ENCODE measurements around the gene ZSCAN18. TPM values are rescaled to one million over a fixed set of nuclear protein-coding genes. Genes with fewer than 3 reads are reported as not detected.

Gene ZSCAN18
- total RNA-seq, 1 experiment from 2014 or later, result not detected

GRCh38 chr19:58108546-58108817, 10.5 kb upstream of the ZSCAN18 start:
- Histone ChIP-seq H3K9me3 (peaks cover 60% of the 10 kb centered on the region), H3K27me3 (replicated peaks; ENCODE audit: control insufficient read depth, insufficient read depth, low read length) (no peaks in the 10 kb centered on the region), H3K36me3 (ENCODE audit: control insufficient read depth, insufficient read depth, low read length) (no peaks in the 10 kb centered on the region), H3K4me3 (ENCODE audit: low read depth, low read length) (no peak overlapping the region), H3K4me1 (no peaks in the 10 kb centered on the region)
- ChIA-PET CTCF (no interaction called here), POLR2A (no interaction called here)
- Mint-ChIP-seq H3K9me3 (ENCODE audit: unreplicated experiment) (peaks cover 38% of the 10 kb centered on the region), H3K27ac (ENCODE audit: unreplicated experiment) (no peak overlapping the region), H3K27me3 (ENCODE audit: insufficient read depth, unreplicated experiment) (no peaks in the 10 kb centered on the region), H3K4me1 (ENCODE audit: low read depth, unreplicated experiment) (no peaks in the 10 kb centered on the region), H3K36me3 (ENCODE audit: insufficient read depth, unreplicated experiment) (no peaks in the 10 kb centered on the region), H3K4me3 (ENCODE audit: unreplicated experiment) (no peak overlapping the region)
- no peak for TF ChIP-seq CTCF (IDR thresholded peaks at IDR 0.05; ENCODE audit: insufficient read depth in 1 of 2, low read depth in 1 of 2, low read length in 1 of 2, severe bottlenecking in 1 of 2, unreplicated experiment in 1 of 2)
- BruUV-seq (replicated peaks), result no TSS peak
- intact Hi-C loops (cut with micrococcal nuclease; ENCODE audit: unreplicated experiment), result no loop called here
- DNase-seq, result no peak

GRCh38 chr19:58107778-58108545, 9.9 kb upstream of the ZSCAN18 start:
- Histone ChIP-seq H3K4me3 (ENCODE audit: low read depth, low read length) (no peak overlapping the region), H3K36me3 (ENCODE audit: control insufficient read depth, insufficient read depth, low read length) (no peaks in the 10 kb centered on the region), H3K4me1 (no peaks in the 10 kb centered on the region), H3K9me3 (peaks cover 62% of the 10 kb centered on the region), H3K27me3 (replicated peaks; ENCODE audit: control insufficient read depth, insufficient read depth, low read length) (no peaks in the 10 kb centered on the region)
- no TSS peak for BruUV-seq (replicated peaks)
- H3K4me1 Mint-ChIP-seq (ENCODE audit: low read depth, unreplicated experiment), result no peaks in the 10 kb centered on the region
- no peak overlapping the region for H3K4me3 Mint-ChIP-seq (ENCODE audit: unreplicated experiment)
- peaks cover 43% of the 10 kb centered on the region for H3K9me3 Mint-ChIP-seq (ENCODE audit: unreplicated experiment)
- TF ChIP-seq CTCF (IDR thresholded peaks at IDR 0.05; ENCODE audit: insufficient read depth in 1 of 2, low read depth in 1 of 2, low read length in 1 of 2, severe bottlenecking in 1 of 2, unreplicated experiment in 1 of 2), result no peak
- H3K27ac Mint-ChIP-seq (ENCODE audit: unreplicated experiment), result no peak overlapping the region
- intact Hi-C loops (cut with micrococcal nuclease; ENCODE audit: unreplicated experiment), result no loop called here
- H3K36me3 Mint-ChIP-seq (ENCODE audit: insufficient read depth, unreplicated experiment), result no peaks in the 10 kb centered on the region
- POLR2A ChIA-PET, result no interaction called here
- no peak for DNase-seq
- H3K27me3 Mint-ChIP-seq (ENCODE audit: insufficient read depth, unreplicated experiment), result no peaks in the 10 kb centered on the region
- CTCF ChIA-PET, result no interaction called here

GRCh38 chr19:58098682-58098998, 609 bp upstream of the ZSCAN18 start:
- Mint-ChIP-seq H3K27me3 (ENCODE audit: insufficient read depth, unreplicated experiment) (no peaks in the 10 kb centered on the region), H3K4me1 (ENCODE audit: low read depth, unreplicated experiment) (no peaks in the 10 kb centered on the region), H3K27ac (ENCODE audit: unreplicated experiment) (peak overlapping the region; percentile 84), H3K9me3 (ENCODE audit: unreplicated experiment) (peaks cover 40% of the 10 kb centered on the region), H3K4me3 (ENCODE audit: unreplicated experiment) (peak overlapping the region; percentile 52), H3K36me3 (ENCODE audit: insufficient read depth, unreplicated experiment) (peaks cover 8% of the 10 kb centered on the region)
- no peak for TF ChIP-seq CTCF (IDR thresholded peaks at IDR 0.05; ENCODE audit: insufficient read depth in 1 of 2, low read depth in 1 of 2, low read length in 1 of 2, severe bottlenecking in 1 of 2, unreplicated experiment in 1 of 2)
- ChIA-PET POLR2A (no interaction called here), CTCF (no interaction called here)
- intact Hi-C loops (cut with micrococcal nuclease; ENCODE audit: unreplicated experiment), result no loop called here
- no peak overlapping the region for H3K4me3 ChIP-seq (ENCODE audit: low read depth, low read length)
- H3K9me3 ChIP-seq, result peaks cover 33% of the 10 kb centered on the region
- H3K27me3 ChIP-seq (replicated peaks; ENCODE audit: control insufficient read depth, insufficient read depth, low read length), result no peaks in the 10 kb centered on the region
- H3K4me1 ChIP-seq, result no peaks in the 10 kb centered on the region
- no peaks in the 10 kb centered on the region for H3K36me3 ChIP-seq (ENCODE audit: control insufficient read depth, insufficient read depth, low read length)
- BruUV-seq (replicated peaks), result no TSS peak
- DNase-seq, result no peak

Data from Caco-2 (cell line).